HEK293T (cell line): Measurements from ENCODE around the gene ADAMTS12.

ENCODE experiments used
- ARNT ChIP-seq: fragments of 450-650 bp; IDR thresholded peaks from 2 replicates; pipeline ENCODE4 v1.6.1; 2017; ENCODE audit warnings: mild to moderate bottlenecking
- CTBP1 ChIP-seq: fragments of 450-650 bp; IDR thresholded peaks from 2 replicates; pipeline ENCODE4 v1.6.1; 2016; ENCODE audit warnings: borderline replicate concordance
- ELF4 ChIP-seq: fragments of 450-650 bp; IDR thresholded peaks from 2 replicates; pipeline ENCODE4 v1.6.1; 2017; ENCODE audit warnings: antibody characterized with exemption
- FOXA1 ChIP-seq: fragments of 450-650 bp; IDR thresholded peaks from 2 replicates; pipeline ENCODE4 v1.6.1; 2016; ENCODE audit warnings: mild to moderate bottlenecking
- FOXK2 ChIP-seq: fragments of 450-650 bp; IDR thresholded peaks from 2 replicates; pipeline ENCODE4 v1.6.1; 2016; ENCODE audit warnings: mild to moderate bottlenecking
- FOXM1 ChIP-seq: fragments of 450-650 bp; IDR thresholded peaks from 2 replicates; pipeline ENCODE4 v1.6.1; 2017; ENCODE audit warnings: mild to moderate bottlenecking, borderline replicate concordance
- HDGF ChIP-seq: fragments of 450-650 bp; IDR thresholded peaks from 2 replicates; pipeline ENCODE4 v1.6.1; 2017; ENCODE audit warnings: antibody characterized with exemption, borderline replicate concordance
- LEF1 ChIP-seq: fragments of 450-650 bp; IDR thresholded peaks from 2 replicates; pipeline ENCODE4 v1.6.1; 2017; ENCODE audit warnings: mild to moderate bottlenecking, borderline replicate concordance
- NFRKB ChIP-seq: fragments of 450-650 bp; IDR thresholded peaks from 2 replicates; pipeline ENCODE4 v1.6.1; 2016; ENCODE audit warnings: mild to moderate bottlenecking, moderate library complexity
- SP1 ChIP-seq: fragments of 450-650 bp; IDR thresholded peaks from 2 replicates; pipeline ENCODE4 v1.6.1; 2017
- SUZ12 ChIP-seq: fragments of 450-650 bp; IDR thresholded peaks from 2 replicates; pipeline ENCODE4 v1.6.1; 2016; ENCODE audit warnings: mild to moderate bottlenecking
- TARDBP ChIP-seq: fragments of 450-650 bp; IDR thresholded peaks from 2 replicates; pipeline ENCODE4 v1.6.1; 2016
- ZNF384 ChIP-seq: fragments of 450-650 bp; IDR thresholded peaks from 2 replicates; pipeline ENCODE4 v1.6.1; 2016
- TF ChIP-seq, protein P1 (sequence below): fragments of 450-650 bp; IDR thresholded peaks from 2 replicates; pipeline ENCODE4 v1.6.1; 2016

- TF ChIP-seq LEF1 = no peak
- TF ChIP-seq SUZ12 = no peak
- no peak for TF ChIP-seq NFRKB
- no peak for TF ChIP-seq FOXK2
- TF ChIP-seq ARNT = no peak
- no peak for TF ChIP-seq ELF4
- no peak for TF ChIP-seq SP1
- TF ChIP-seq TARDBP = no peak
- no peak for TF ChIP-seq FOXM1
- no peak for TF ChIP-seq FOXA1
- TF ChIP-seq, protein P1, sequence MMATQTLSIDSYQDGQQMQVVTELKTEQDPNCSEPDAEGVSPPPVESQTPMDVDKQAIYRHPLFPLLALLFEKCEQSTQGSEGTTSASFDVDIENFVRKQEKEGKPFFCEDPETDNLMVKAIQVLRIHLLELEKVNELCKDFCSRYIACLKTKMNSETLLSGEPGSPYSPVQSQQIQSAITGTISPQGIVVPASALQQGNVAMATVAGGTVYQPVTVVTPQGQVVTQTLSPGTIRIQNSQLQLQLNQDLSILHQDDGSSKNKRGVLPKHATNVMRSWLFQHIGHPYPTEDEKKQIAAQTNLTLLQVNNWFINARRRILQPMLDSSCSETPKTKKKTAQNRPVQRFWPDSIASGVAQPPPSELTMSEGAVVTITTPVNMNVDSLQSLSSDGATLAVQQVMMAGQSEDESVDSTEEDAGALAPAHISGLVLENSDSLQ = no peak
- no peak for TF ChIP-seq ZNF384
- TF ChIP-seq CTBP1 = no peak
- no peak for TF ChIP-seq HDGF
Observed at GRCh38 chr5:33828626-33829308, 63.0 kb downstream of the ADAMTS12 start.
